Kidney epithelial cell (primary cell): ENCODE data around the gene MGLL. TPM values are rescaled to one million over a fixed set of nuclear protein-coding genes. Genes with fewer than 3 reads are reported as not detected.

Experiments used
- DNase-seq: peaks from one replicate; pipeline ENCODE4 v3.0.0-alpha.2; 2010; ENCODE audit warnings: low read depth
- H3K27me3 ChIP-seq: 2 replicates; pipeline ENCODE4 v1.6.0; 2011; ENCODE audit warnings: low read length; ENCODE audit not compliant: control insufficient read depth, insufficient read depth
- H3K36me3 ChIP-seq: 2 replicates; pipeline ENCODE4 v1.5.1; 2011; ENCODE audit warnings: low read length; ENCODE audit not compliant: control insufficient read depth, insufficient read depth
- H3K4me3 ChIP-seq: 2 replicates; pipeline ENCODE4 v1.5.1; 2011; ENCODE audit warnings: low read depth, mild to moderate bottlenecking, control low read depth, low read length
- total RNA-seq: library from RNA; depleted of rRNA; stranded (reverse); fragments of >200 nt; gene quantifications from 2 replicates; pipeline ENCODE4 v1.2.3, GENCODE V29; 2015
- TF ChIP-seq, protein P1 (sequence below): IDR thresholded peaks from 2 replicates; pipeline ENCODE4 v1.5.1; 2011; ENCODE audit warnings: mild to moderate bottlenecking, moderate library complexity, low read length, control low read depth, inconsistent platforms; ENCODE audit not compliant: insufficient read depth, poor library complexity, severe bottlenecking

MGLL gene
- total RNA-seq, 1 donor from 2014 or later: 71.8 TPM

DNA sequence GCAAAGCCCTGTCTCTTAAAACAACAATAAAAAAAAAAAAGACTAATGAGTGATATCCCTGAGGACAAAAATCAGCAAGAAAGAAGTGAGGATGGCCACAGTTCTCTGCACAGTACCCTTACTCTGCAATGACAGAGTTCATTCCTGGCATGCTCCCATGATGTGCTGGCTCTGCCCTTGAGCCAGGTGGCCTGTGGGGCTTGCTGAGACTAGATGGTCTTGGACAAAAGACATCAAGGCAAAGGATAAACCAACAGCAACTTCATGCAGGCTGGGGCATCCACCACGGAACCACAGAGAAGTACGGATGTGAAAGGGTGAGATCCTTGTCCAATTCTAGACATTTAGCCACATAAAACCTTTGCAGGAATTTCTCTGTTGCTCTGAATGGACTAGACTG, 12.7 kb downstream of the MGLL start:
- H3K36me3 ChIP-seq: peaks cover 4% of the 10 kb centered on the region
- TF ChIP-seq, protein P1, sequence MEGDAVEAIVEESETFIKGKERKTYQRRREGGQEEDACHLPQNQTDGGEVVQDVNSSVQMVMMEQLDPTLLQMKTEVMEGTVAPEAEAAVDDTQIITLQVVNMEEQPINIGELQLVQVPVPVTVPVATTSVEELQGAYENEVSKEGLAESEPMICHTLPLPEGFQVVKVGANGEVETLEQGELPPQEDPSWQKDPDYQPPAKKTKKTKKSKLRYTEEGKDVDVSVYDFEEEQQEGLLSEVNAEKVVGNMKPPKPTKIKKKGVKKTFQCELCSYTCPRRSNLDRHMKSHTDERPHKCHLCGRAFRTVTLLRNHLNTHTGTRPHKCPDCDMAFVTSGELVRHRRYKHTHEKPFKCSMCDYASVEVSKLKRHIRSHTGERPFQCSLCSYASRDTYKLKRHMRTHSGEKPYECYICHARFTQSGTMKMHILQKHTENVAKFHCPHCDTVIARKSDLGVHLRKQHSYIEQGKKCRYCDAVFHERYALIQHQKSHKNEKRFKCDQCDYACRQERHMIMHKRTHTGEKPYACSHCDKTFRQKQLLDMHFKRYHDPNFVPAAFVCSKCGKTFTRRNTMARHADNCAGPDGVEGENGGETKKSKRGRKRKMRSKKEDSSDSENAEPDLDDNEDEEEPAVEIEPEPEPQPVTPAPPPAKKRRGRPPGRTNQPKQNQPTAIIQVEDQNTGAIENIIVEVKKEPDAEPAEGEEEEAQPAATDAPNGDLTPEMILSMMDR: no peak
- no peak for DNase-seq
- H3K27me3 ChIP-seq: no peaks in the 10 kb centered on the region
- no peak overlapping the region for H3K4me3 ChIP-seq

DNA sequence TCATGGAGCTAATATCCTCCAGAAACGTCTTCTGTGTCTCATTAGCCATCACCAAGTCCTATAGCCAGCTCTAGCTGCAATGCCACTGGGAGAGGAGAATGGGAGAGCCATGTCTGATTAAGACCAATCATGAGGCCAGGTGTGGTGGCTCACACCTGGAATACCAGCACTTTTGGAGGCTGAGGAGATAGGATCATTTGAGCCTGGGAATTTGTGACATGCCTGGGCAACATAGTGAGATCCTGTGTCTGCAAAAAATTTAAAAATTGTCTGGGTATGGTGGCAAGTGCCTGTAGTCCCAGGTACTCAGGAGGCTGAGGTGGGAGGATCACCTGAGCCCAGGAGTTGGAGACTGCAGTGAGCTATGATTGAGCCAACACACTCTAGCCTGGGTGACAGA, 13.1 kb downstream of the MGLL start:
- TF ChIP-seq, protein P1: no peak
- H3K36me3 ChIP-seq: peaks cover 4% of the 10 kb centered on the region
- no peak overlapping the region for H3K4me3 ChIP-seq

DNA sequence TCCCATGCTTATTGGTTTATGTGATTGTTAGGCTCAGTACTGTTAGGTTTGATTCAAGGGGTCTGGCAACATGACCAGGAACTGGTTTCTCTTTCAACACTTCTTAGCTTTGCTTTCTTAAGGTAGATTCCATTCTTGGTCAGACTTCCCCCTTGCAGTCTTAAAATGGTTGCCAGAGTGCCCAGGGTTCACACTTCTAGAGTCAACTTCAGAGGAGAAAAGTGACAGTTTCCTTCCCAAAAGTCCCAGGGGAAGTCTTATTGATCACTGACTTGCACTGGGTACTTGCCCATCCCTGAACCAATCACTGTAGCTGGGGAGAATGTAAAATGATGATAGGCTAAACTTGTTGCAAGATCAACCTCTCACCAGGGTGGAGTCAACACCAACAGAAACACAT, 14.1 kb downstream of the MGLL start:
- Histone ChIP-seq H3K36me3 (peaks cover 4% of the 10 kb centered on the region), H3K4me3 (no peak overlapping the region), H3K27me3 (no peaks in the 10 kb centered on the region)
- TF ChIP-seq, protein P1: no peak
- DNase-seq: no peak

More for the DNA sequence above, 13.1 kb downstream of the MGLL start:
- no peak for DNase-seq
- no peaks in the 10 kb centered on the region for H3K27me3 ChIP-seq

DNA sequence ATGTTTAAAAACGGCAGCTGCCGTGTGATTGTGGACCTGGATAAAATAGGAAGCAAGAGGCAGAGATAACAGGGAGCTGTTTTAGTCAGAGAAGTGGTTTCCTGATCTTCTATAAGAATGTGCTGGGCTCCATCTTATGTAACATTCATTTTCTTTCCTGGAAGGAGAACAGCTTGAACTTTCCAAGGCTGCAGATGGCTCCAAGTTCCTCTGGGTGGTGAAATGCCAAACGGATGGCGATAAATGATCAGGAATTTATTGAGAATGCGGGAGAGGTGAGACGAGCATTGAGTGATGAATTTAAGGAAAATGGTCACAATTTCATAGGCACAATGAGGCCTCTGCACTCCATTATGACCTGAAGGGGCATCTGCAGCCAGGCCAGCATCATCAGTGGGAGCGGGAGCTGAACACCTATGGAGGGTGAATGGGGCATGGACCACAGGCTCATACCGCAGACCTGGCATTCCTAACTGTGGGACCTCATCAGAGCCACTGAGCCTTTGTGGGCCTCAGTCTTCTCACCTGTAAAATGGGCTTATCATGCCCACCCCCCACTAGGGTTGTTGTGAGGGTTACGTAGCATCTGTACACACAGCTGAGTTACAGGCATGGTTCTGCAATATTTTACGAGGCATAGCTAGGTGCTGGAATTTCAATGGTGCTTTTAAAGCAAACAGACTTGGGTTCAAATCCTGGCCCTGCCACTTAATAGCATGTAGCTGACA, 17.1 kb downstream of the MGLL start:
- H3K36me3 ChIP-seq: peaks cover 3% of the 10 kb centered on the region
- no peak overlapping the region for H3K4me3 ChIP-seq
- no peak for DNase-seq
- no peaks in the 10 kb centered on the region for H3K27me3 ChIP-seq
- TF ChIP-seq, protein P1: no peak

DNA sequence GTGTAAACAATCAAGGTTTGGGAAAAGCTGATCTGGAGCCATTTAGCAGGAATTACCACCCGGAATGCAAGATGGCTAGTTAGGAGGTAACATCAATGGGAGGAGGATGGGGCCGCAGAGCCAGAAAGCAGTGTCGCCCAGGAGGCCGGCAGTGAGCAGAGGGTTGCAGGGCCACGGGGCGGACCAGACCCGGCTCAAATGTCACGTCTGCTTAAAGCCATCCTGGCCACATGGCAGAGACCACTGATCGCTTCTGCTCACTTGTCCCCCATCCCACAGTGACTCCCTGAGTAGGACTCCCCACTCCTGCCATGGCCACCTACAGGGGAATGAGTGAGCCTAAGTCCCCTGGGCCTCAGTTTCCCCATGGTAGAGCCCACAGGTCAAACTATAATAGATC, 18.2 kb downstream of the MGLL start:
- H3K27me3 ChIP-seq: no peaks in the 10 kb centered on the region
- DNase-seq: no peak
- TF ChIP-seq, protein P1: no peak
- peaks cover 1% of the 10 kb centered on the region for H3K36me3 ChIP-seq
- H3K4me3 ChIP-seq: no peak overlapping the region

DNA sequence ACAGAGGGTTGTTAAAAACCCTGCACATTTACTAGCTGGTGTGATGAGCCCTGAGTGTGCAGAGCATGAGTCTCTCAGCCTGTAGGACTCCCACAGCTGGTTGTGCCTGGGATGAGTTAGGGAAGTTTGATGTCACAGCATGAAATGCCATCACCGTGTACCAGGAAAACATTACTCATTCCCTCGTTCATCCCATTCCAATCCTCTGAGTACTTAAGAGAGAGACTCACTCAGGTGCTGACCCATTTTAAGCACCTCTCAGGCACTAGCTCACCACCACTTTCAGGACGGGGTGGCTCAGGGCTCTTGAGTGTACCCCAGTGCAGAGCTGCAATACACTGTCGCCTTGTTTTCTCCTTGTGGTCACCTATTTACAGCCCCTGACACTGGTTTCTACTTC, 18.7 kb downstream of the MGLL start:
- DNase-seq: peak; percentile 96
- H3K4me3 ChIP-seq: no peak overlapping the region
- TF ChIP-seq, protein P1: no peak
- no peaks in the 10 kb centered on the region for H3K27me3 ChIP-seq
- H3K36me3 ChIP-seq: peaks cover 1% of the 10 kb centered on the region
